HG03175 (cell line): Measurements from ENCODE around the gene DOK6.
A peak's percentile ranks its signal among the peaks of the same experiment; 100 is the strongest.

Experiments
- ATAC-seq: cut with Tn5 transposase; IDR thresholded peaks from one replicate; pipeline ENCODE4 v1.9.1; 2021; ENCODE audit warnings: mild to moderate bottlenecking, moderate library complexity; ENCODE audit not compliant: unreplicated experiment

DOK6 gene

GRCh38 chr18:69537183-69537582, 136.5 kb downstream of the DOK6 start:
- ATAC-seq, result no peak

GRCh38 chr18:69538849-69539248, 138.2 kb downstream of the DOK6 start:
- ATAC-seq, result no peak

GRCh38 chr18:69539404-69539803, 138.7 kb downstream of the DOK6 start:
- no peak for ATAC-seq

- ATAC-seq, result no peak
Measured at GRCh38 chr18:69556228-69556627, 155.5 kb downstream of the DOK6 start.

GRCh38 chr18:69557282-69557681, 156.6 kb downstream of the DOK6 start:
- no peak for ATAC-seq

- no peak for ATAC-seq
Measured at GRCh38 chr18:69558052-69558451, 157.4 kb downstream of the DOK6 start.

GRCh38 chr18:69559604-69560003, 158.9 kb downstream of the DOK6 start:
- no peak for ATAC-seq

GRCh38 chr18:69564602-69565001, 163.9 kb downstream of the DOK6 start:
- ATAC-seq, result no peak

GRCh38 chr18:69567813-69568488, 167.3 kb downstream of the DOK6 start:
- ATAC-seq, result no peak

GRCh38 chr18:69569133-69569532, 168.4 kb downstream of the DOK6 start:
- ATAC-seq, result no peak

- ATAC-seq, result no peak
Measured at GRCh38 chr18:69574401-69574800, 173.7 kb downstream of the DOK6 start.

GRCh38 chr18:69580107-69580506, 179.4 kb downstream of the DOK6 start:
- peak; percentile 84 for ATAC-seq

GRCh38 chr18:69584429-69584828, 183.7 kb downstream of the DOK6 start:
- no peak for ATAC-seq

- no peak for ATAC-seq
Measured at GRCh38 chr18:69585696-69586095, 185.0 kb downstream of the DOK6 start.

- no peak for ATAC-seq
Measured at GRCh38 chr18:69586537-69586936, 185.8 kb downstream of the DOK6 start.

- no peak for ATAC-seq
Measured at GRCh38 chr18:69588301-69588700, 187.6 kb downstream of the DOK6 start.

GRCh38 chr18:69590150-69590549, 189.5 kb downstream of the DOK6 start:
- ATAC-seq, result no peak

- ATAC-seq, result no peak
Measured at GRCh38 chr18:69596345-69596744, 195.7 kb downstream of the DOK6 start.

- no peak for ATAC-seq
Measured at GRCh38 chr18:69597561-69597960, 196.9 kb downstream of the DOK6 start.

GRCh38 chr18:69599377-69599776, 198.7 kb downstream of the DOK6 start:
- ATAC-seq, result no peak

- no peak for ATAC-seq
Measured at GRCh38 chr18:69612242-69612641, 211.6 kb downstream of the DOK6 start.

- ATAC-seq, result no peak
Measured at GRCh38 chr18:69616114-69616513, 215.4 kb downstream of the DOK6 start.

- ATAC-seq, result no peak
Measured at GRCh38 chr18:69617408-69617807, 216.7 kb downstream of the DOK6 start.
